Peyer's patch (tissue), 4 donors: Measurements from ENCODE around the gene RBFA.

Source experiments
- CTCF ChIP-seq, 6 experiments: fragments of 450-650 bp in 4 of 6; fragments of 200-600 bp in 2 of 6; sonication (generic) in 1 of 6; IDR thresholded peaks; one replicate each; pipeline ENCODE4 v1.5.1; 2017 to 2019; ENCODE audit warnings: antibody characterized with exemption in 6 of 6, mild to moderate bottlenecking in 3 of 6, moderate library complexity in 1 of 6
- POLR2A ChIP-seq, 2 donors: fragments of 450-650 bp; IDR thresholded peaks; one replicate each; pipeline ENCODE4 v1.5.1; 2017; ENCODE audit warnings: antibody characterized with exemption in 2 of 2, mild to moderate bottlenecking in 2 of 2, moderate library complexity in 2 of 2

- no peak for TF ChIP-seq CTCF (IDR thresholded peaks at IDR 0.05)
- no peak for TF ChIP-seq POLR2A (IDR thresholded peaks at IDR 0.05)
Measured at GRCh38 chr18:80046431-80046830, 12.2 kb downstream of the RBFA start.
